Measurements from ENCODE around the gene TPI1. TPM values are rescaled to one million over a fixed set of nuclear protein-coding genes. Genes with fewer than 3 reads are reported as not detected.

The TPI1 gene
- total and polyA plus RNA-seq, 2 of the 8 experiments (the other 6 are each of a cell fraction or from before 2014, with no cell fraction given) = 910 to 3,018 TPM

DNA sequence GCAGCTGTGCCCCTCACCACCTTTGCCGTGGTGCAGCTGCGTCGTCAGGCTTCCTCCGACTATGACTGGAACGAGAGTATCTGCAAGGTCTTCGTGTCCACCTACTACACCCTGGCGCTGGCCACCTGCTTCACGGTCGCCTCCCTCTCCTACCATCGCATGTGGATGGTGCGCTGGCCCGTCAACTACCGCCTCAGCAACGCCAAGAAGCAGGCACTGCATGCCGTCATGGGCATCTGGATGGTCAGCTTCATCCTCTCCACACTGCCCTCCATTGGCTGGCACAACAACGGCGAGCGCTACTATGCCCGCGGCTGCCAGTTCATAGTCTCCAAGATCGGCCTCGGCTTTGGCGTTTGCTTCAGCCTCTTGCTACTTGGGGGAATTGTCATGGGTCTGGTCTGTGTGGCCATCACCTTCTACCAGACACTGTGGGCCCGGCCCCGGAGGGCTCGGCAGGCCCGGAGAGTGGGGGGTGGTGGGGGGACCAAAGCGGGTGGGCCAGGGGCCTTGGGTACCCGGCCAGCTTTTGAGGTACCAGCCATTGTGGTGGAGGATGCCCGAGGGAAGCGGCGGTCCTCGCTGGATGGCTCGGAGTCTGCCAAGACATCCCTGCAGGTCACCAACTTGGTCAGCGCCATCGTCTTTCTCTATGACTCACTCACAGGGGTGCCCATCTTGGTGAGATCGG is 43.1 kb upstream of the TPI1 start (continued):
- peak in 1 of 3 experiments; percentile 6; a peak in 1 of 4 replicates for TF ChIP-seq CTCF (IDR thresholded peaks at IDR 0.05; ENCODE audit: control extremely low read depth in 1 of 3, insufficient read depth in 1 of 3, low read depth in 1 of 3, low read length in 3 of 3)
- no peak for TF ChIP-seq TCF12 (IDR thresholded peaks at IDR 0.05; ENCODE audit: low read depth, low read length)
- no peak for TF ChIP-seq CHD7 (IDR thresholded peaks at IDR 0.05; ENCODE audit: insufficient replicate concordance, low read length)

Data from H1 (cell line).